ENCODE measurements around the gene KMT2E.

The KMT2E gene

DNA sequence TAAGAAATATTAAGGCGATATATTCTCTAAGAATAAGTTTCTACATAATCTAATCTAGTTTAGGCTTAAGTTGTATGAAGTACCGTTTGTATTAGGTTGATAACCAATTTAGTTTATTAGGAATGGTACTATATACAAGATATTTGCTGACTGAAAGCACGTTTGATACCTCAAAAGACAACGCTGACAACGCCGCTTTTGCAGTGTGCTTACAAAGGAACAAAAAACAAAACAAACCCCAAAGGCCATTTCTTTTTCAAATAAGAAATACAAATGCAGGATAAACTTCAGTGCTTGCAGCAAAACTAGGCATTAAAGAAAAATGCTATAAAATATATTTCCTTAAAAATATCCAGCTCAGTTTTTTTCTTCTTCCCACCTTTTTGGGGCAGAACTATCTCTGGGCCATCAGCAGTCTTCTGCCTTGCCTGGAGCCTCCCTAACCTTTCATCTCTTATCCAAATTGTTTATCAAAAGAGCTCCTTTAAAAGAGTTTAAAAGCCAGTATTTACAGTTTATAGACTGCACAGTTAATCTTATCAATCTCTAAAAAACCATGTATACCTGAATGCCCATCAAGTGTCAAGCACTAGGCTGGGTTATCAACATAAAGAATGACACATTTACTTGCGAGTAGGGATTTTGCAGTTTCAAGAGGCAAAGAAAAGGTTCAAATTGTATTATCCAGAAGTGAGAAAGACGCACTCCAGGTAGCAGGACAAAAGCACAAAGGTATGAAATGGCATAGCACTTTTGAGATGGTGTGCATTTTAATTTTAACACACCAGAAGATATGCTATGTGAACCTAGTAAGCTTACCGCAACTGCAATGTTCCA lies 4.1 kb upstream of the KMT2E start:
- no peaks in the 10 kb centered on the region for H3K9me3 ChIP-seq
- TF ChIP-seq, protein P1, sequence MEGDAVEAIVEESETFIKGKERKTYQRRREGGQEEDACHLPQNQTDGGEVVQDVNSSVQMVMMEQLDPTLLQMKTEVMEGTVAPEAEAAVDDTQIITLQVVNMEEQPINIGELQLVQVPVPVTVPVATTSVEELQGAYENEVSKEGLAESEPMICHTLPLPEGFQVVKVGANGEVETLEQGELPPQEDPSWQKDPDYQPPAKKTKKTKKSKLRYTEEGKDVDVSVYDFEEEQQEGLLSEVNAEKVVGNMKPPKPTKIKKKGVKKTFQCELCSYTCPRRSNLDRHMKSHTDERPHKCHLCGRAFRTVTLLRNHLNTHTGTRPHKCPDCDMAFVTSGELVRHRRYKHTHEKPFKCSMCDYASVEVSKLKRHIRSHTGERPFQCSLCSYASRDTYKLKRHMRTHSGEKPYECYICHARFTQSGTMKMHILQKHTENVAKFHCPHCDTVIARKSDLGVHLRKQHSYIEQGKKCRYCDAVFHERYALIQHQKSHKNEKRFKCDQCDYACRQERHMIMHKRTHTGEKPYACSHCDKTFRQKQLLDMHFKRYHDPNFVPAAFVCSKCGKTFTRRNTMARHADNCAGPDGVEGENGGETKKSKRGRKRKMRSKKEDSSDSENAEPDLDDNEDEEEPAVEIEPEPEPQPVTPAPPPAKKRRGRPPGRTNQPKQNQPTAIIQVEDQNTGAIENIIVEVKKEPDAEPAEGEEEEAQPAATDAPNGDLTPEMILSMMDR (IDR thresholded peaks at IDR 0.05) = no peak
- H3K36me3 ChIP-seq = peaks cover 6% of the 10 kb centered on the region
- H3K27me3 ChIP-seq = no peaks in the 10 kb centered on the region
- peak overlapping the region; percentile 79 to 99 for H3K4me3 ChIP-seq (ENCODE audit: low read depth in 1 of 2, low read length in 1 of 2)
- H3K27ac ChIP-seq = peak overlapping the region; percentile 99
- H3K4me1 ChIP-seq (ENCODE audit: control insufficient read depth in 1 of 2, insufficient read depth in 1 of 2, low read depth in 1 of 2, low read length in 1 of 2) = peaks cover 49 to 56% of the 10 kb centered on the region in 2 experiments

DNA sequence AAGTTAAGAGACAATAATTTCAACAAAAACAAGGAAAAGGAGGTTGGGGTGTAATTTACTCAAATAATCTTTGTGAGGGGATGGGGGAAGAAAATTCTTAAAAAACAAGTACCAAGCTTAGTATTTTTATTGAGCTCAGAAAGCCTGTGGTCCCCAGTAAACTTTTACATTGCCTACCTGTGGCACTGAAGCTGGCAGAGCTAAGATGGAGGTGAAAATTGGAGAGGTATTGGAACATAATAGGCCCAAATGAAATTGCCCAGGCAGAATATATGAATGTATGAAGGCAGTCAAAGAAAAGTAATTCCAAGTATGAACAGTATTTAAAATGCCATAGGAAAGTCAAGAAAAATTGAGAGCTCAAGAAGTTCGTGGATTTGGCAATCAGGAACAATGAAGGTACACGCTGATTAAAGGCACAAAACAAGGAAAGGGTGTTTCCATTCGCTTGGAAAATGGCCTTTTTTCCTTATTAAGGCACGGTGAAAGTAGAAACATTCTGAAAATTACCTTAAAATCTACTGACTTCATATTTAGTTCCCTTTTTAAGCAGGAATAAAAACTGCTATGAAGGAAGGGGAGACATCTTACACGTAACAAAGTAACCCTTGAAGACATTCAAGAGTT lies 3.4 kb upstream of the KMT2E start:
- Histone ChIP-seq H3K36me3 (no peaks in the 10 kb centered on the region), H3K9me3 (no peaks in the 10 kb centered on the region), H3K27ac (peak overlapping the region; percentile 99), H3K27me3 (no peaks in the 10 kb centered on the region), H3K4me1 (ENCODE audit: control insufficient read depth in 1 of 2, insufficient read depth in 1 of 2, low read depth in 1 of 2, low read length in 1 of 2) (peaks cover 49 to 59% of the 10 kb centered on the region in 2 experiments), H3K4me3 (ENCODE audit: low read depth in 1 of 2, low read length in 1 of 2) (peak overlapping the region; percentile 79 to 99)
- TF ChIP-seq, protein P1 (IDR thresholded peaks at IDR 0.05) = no peak

DNA sequence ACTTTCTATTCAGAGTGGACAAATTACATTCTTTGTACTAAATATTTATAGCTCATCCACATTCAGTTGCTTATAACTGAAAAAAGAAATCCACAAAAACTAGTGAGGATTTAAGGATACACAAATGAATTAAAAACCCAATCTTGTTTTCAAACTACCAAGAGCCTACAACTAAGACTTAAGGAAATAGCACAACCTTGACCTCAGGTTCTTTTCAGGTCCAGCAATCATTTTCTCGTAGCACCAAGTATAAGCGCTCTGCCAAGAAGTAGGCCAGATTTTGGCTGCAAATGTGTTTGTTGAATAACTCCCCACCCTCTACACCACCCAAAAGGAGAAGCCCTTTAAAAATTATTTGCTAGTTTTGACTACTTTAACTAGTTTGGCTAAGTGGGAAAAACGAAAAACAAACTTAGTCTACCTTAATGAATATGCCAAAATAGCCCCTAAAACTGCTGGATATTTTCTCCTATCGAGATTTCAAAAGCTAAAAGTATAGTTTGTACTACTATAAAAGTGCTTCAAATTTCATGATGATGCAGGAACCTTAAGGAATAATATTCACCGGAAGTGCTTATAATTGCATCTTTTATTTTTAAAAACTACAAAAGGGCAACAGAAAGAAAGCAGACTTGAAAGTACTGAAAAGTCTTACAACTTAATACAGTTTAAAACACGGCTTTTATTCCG lies 2.7 kb upstream of the KMT2E start:
- Histone ChIP-seq H3K4me3 (ENCODE audit: low read depth in 1 of 2, low read length in 1 of 2) (peak overlapping the region; percentile 79 to 99), H3K27ac (peak overlapping the region; percentile 99), H3K27me3 (no peaks in the 10 kb centered on the region), H3K4me1 (ENCODE audit: control insufficient read depth in 1 of 2, insufficient read depth in 1 of 2, low read depth in 1 of 2, low read length in 1 of 2) (peaks cover 52 to 64% of the 10 kb centered on the region in 2 experiments), H3K9me3 (no peaks in the 10 kb centered on the region), H3K36me3 (no peaks in the 10 kb centered on the region)
- TF ChIP-seq, protein P1 (IDR thresholded peaks at IDR 0.05) = no peak

DNA sequence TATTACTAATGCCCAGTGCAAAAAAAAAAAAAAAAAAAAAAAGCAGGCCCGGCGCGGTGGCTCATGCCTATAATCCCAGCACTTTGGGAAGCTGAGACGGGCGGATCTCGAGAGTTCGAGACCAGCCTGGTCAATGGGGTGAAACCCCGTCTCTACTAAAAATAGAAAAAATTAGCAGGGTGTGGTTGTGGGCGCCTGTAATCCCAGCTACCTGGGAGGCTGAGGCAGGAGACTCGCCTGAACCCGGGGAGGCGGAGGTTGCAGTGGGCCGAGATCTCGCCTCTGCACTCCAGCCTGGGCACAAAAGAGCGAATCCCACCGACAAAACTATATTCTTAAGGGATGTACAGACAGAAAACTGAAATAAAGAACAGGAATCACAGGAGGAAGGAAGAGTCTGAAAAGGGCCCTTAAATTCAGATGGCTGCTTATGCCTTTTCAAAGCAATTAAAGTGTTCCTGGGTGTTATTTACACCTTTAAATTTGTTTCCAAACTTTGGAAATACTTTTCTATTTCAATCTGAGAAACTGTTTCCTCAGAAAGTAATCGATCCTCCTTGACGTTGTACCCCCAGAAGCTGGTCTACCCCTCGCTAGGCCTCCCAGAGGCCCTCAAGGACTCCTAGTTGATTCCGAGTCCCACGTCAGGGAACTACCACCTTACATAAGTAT lies 2.0 kb upstream of the KMT2E start:
- H3K27me3 ChIP-seq = no peaks in the 10 kb centered on the region
- H3K9me3 ChIP-seq = no peaks in the 10 kb centered on the region
- H3K4me1 ChIP-seq (ENCODE audit: control insufficient read depth in 1 of 2, insufficient read depth in 1 of 2, low read depth in 1 of 2, low read length in 1 of 2) = peaks cover 53 to 64% of the 10 kb centered on the region in 2 experiments
- H3K27ac ChIP-seq = peak overlapping the region; percentile 99
- H3K4me3 ChIP-seq (ENCODE audit: low read depth in 1 of 2, low read length in 1 of 2) = peak overlapping the region; percentile 79 to 99
- H3K36me3 ChIP-seq = no peaks in the 10 kb centered on the region
- TF ChIP-seq, protein P1 (IDR thresholded peaks at IDR 0.05) = no peak

DNA sequence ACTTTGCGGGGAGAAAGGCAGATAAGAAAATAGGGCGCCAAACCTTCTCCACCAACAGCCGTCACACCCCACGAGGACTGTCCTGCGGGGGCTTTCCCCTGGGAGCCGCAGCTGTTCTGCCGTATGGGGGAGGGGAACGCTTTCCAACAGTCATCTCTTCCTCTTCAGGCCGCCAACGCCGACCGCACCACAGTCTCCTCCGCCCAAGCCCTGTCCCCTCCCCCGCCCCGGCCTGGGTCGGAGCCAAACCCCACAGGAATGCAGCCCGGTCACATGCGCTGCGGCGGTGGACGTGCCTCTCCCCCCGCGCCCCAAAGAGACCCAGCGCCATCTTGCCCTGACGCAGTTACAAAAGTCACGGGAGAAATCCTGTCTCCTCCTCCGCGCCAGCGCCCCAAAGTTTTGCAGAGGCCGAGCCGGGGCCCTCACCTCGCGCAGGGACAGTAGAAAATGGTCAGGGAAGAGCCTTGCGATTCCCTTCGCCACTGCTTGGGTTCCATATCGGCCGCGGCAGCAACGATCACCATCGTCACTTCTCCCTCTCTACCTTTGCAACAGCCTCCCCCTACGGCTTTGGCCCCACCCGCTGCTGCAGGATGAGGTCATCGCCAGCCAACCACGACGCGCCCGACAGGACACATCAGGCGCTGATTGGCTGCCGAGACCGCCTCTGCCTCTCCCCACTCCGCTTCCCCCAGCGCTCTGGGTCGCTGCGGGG lies 1.3 kb upstream of the KMT2E start:
- Histone ChIP-seq H3K9me3 (no peaks in the 10 kb centered on the region), H3K27ac (peak overlapping the region; percentile 99), H3K4me3 (ENCODE audit: low read depth in 1 of 2, low read length in 1 of 2) (peak overlapping the region; percentile 79 to 99), H3K27me3 (no peaks in the 10 kb centered on the region), H3K4me1 (ENCODE audit: control insufficient read depth in 1 of 2, insufficient read depth in 1 of 2, low read depth in 1 of 2, low read length in 1 of 2) (peaks cover 54 to 67% of the 10 kb centered on the region in 2 experiments), H3K36me3 (no peaks in the 10 kb centered on the region)
- TF ChIP-seq, protein P1 (IDR thresholded peaks at IDR 0.05) = peak; percentile 32

Data from neutrophil (primary cell).